GM13976 (cell line): Measurements from ENCODE around the gene PIK3AP1.
"Not testable (repeated sequence)": the region's sequence is repeated elsewhere in the genome, so short reads cannot be mapped to it uniquely, and the experiment has no call there.

Experiments used
- DNase-seq: peaks from one replicate; pipeline ENCODE4 v3.0.0; 2012; ENCODE audit warnings: low spot score
- in situ Hi-C: fragments of 300-500 bp; cut with MboI; formaldehyde crosslinking; loops from one replicate; pipeline ENCODE4 v1.12.0; 2022; ENCODE audit warnings: low sequenced_read_pairs, mixed read lengths, inconsistent platforms; ENCODE audit not compliant: unreplicated experiment
- TF ChIP-seq, protein P1 (sequence below): IDR thresholded peaks from 2 replicates; pipeline ENCODE4 v1.5.1; 2012; ENCODE audit warnings: borderline replicate concordance, mild to moderate bottlenecking; ENCODE audit not compliant: insufficient read depth; ENCODE audit errors: extremely low read depth, missing control alignments, control extremely low read depth

PIK3AP1 gene

DNA sequence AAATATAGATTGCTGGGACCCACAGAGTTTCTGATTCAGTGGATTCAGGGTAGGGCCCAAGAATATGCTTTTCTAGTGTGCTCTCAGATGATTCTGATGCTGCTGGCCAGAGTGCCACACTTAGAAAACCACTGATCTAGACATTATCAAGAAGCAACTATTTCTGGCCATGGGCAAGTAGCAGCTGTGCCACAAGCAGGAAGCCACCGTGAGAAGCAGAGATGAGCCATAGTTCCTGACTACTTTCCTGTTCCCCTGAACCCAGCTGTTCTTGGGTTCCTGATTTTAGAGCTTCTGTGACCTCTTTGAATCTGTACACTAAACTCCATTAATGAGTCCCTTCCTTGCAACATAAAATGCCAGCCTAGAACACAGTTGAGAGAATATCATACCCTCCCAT, 38.1 kb upstream of the PIK3AP1 start:
- in situ Hi-C loops, result no loop called here
- no peak for DNase-seq
- TF ChIP-seq, protein P1, sequence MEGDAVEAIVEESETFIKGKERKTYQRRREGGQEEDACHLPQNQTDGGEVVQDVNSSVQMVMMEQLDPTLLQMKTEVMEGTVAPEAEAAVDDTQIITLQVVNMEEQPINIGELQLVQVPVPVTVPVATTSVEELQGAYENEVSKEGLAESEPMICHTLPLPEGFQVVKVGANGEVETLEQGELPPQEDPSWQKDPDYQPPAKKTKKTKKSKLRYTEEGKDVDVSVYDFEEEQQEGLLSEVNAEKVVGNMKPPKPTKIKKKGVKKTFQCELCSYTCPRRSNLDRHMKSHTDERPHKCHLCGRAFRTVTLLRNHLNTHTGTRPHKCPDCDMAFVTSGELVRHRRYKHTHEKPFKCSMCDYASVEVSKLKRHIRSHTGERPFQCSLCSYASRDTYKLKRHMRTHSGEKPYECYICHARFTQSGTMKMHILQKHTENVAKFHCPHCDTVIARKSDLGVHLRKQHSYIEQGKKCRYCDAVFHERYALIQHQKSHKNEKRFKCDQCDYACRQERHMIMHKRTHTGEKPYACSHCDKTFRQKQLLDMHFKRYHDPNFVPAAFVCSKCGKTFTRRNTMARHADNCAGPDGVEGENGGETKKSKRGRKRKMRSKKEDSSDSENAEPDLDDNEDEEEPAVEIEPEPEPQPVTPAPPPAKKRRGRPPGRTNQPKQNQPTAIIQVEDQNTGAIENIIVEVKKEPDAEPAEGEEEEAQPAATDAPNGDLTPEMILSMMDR, result no peak

DNA sequence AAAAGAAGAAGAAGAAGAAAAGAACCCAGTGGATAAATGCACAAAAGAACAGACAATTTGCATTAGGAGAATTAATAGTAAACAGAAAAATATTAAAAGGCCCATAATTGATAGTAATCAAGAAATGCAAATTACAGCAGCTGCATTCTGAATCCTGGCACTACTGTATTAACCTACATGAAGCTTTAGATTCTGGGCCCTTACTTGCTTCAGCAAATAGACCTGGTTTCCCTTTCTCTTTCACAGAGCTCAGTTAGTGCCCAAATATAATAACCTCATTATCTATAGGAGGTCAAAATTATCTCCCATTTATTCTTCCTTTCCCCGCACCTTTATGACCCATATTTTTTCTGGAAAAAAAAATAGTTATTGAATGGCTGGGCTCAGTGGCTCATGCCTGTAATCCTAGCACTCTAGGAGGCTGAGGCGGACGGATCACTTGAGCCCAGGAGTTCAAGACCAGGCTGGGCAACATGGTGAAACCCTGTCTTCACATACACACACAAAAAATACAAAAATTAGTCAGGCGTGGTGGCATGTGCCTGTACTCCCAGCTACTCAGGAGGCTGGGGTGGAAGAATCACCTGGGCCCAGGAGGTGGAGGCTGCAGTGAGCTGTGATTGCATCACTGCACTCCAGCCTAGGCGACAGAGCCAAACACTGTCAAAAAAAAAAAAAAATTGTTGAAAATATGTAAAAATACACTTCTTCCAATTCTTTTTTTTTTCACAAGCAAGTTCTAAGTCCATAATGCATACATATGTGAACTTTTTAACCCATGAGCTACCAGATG, 36.0 kb upstream of the PIK3AP1 start:
- in situ Hi-C loops, result no loop called here
- DNase-seq, result no peak
- TF ChIP-seq, protein P1, result no peak

DNA sequence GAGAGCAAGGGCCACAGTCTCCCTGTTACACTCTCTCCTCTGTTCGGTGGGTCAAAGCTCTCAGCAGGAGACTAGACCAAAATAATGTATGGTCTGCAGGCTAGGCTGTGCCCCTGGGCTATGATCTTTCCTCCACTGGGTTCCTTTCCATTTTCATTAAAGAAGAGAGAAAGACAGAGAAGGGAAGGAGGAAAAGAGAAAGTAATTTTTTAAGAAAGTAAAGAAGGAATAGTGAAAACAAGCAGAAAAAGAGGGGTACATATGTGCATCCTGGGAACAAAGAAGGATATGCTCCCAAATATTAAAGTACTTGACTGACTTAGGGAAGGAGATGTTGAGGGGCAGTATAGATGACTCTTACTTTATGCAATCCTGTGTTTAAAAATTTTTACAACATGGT, 33.6 kb upstream of the PIK3AP1 start:
- DNase-seq, result no peak
- in situ Hi-C loops, result no loop called here
- TF ChIP-seq, protein P1, result no peak

DNA sequence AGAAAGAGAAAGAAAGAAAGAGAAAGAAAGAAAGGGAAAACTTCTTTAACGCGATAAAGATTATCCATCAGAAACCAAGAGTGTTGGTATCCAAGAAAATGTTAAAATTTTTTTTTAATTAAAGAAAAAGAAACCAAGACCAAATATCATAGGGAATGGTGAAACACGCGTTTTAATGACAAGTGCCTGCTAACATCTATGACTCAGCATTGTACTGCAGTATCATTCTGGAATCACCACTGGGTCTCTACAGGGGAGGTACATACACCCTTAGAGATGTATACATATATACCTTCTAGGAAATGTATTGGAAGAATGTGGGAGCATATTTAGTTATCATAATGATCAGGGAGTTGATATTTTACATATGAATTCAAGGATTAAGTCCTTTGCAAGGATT, 32.1 kb upstream of the PIK3AP1 start:
- TF ChIP-seq, protein P1, result no peak
- DNase-seq, result no peak
- in situ Hi-C loops, result no loop called here

DNA sequence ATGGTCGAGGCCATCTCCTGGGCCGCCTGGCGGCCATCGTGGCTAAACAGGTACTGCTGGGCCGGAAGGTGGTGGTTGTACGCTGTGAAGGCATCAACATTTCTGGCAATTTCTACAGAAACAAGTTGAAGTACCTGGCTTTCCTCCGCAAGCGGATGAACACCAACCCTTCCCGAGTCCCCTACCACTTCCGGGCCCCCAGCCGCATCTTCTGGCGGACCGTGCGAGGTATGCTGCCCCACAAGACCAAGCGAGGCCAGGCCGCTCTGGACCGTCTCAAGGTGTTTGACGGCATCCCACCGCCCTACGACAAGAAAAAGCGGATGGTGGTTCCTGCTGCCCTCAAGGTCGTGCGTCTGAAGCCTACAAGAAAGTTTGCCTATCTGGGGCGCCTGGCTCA, 30.0 kb upstream of the PIK3AP1 start:
- DNase-seq, in situ Hi-C loops: not testable (repeated sequence)

DNA sequence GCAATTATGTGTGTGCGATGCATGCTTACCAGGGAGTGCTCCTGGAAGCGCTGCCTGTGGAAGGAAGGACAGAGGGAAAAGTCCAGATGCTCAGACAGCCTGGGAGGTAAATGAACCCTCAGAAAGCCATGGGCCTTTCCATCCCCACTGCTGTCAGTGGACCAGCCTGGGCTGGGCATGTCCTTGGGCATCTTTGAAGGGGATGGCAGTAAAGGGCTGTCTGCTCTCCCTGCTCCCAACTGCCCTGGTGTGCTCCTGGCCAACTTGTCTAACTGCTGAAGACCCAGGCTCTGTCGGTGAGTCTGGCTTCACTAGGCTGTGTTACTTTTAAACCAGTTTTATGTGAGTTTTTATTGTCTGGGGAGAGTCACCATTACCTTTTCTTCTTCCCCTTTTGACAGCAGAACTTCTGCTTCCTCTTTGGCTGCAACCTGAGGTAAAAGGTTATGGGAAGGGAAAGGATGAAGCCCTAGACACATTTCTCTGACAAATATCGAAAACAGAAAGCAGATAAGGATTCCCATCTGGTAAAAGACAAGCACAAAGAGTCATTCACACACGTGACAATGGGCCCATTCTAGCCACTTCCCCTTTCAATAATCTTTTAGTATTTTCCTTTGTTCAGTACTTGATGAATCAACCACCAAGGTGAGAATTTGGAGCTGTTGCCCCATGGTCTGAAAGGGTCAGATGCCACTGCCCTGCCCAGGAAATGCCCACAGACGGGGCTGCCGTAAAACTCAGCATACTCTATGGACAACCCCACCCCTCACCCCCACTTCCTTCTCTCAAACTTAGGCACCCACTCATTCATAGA, 27.6 kb upstream of the PIK3AP1 start:
- in situ Hi-C loops, result no loop called here
- DNase-seq, result peak; percentile 72
- TF ChIP-seq, protein P1, result no peak

DNA sequence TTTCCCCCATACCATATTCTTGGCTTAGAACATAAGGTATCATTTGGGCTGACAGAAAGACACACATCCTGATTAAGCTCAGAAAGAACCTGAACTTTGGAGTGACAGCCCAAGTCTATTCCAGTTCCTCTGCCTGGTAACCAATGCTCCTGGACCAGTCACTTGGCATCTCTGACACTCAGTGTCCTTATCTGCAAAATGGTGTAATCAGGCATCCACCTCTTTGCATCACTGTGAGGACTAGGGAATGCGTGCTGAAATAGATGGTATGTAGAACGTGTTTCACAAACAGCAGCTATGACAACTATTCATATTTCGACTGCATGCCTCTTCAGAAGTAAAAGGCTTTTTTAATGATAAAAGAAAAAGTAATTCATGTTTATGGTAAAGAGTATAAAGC, 26.2 kb upstream of the PIK3AP1 start:
- TF ChIP-seq, protein P1, result no peak
- in situ Hi-C loops, result no loop called here
- no peak for DNase-seq
